HepG2 (cell line): Measurements from ENCODE around the gene DSE. TPM values are rescaled to one million over a fixed set of nuclear protein-coding genes. Genes with fewer than 3 reads are reported as not detected.

Experiments
- DBP ChIP-seq: sonication (generic); formaldehyde crosslinking; IDR thresholded peaks from 2 replicates; pipeline ENCODE4 v1.4.0; 2020; ENCODE audit warnings: missing genetic modification reagents; ENCODE audit errors: not compliant biosample characterization
- GFI1 ChIP-seq: sonication (generic); formaldehyde crosslinking; IDR thresholded peaks from 2 replicates; pipeline ENCODE4 v1.5.0; 2020; ENCODE audit warnings: missing genetic modification reagents, mild to moderate bottlenecking, borderline replicate concordance
- HOXA3 ChIP-seq: sonication (generic); formaldehyde crosslinking; IDR thresholded peaks from 2 replicates; pipeline ENCODE4 v1.5.0; 2020; ENCODE audit warnings: missing genetic modification reagents
- KDM5B ChIP-seq: sonication (generic); formaldehyde crosslinking; IDR thresholded peaks from 2 replicates; pipeline ENCODE4 v1.4.0; 2020; ENCODE audit warnings: missing genetic modification reagents, mild to moderate bottlenecking, borderline replicate concordance
- MAZ ChIP-seq, 2 experiments: sonication (generic) in 1 of 2; formaldehyde crosslinking in 1 of 2; IDR thresholded peaks; 2 replicates each; pipeline versions ENCODE4 v1.5.0 to v1.6.1; 2012 to 2020; ENCODE audit warnings: low read depth in 2 of 2, mild to moderate bottlenecking in 2 of 2, borderline replicate concordance in 1 of 2, improper control_type of control experiment in 1 of 2, low read length in 1 of 2, missing genetic modification reagents in 1 of 2, moderate library complexity in 1 of 2
- MTF1 ChIP-seq: sonication (generic); formaldehyde crosslinking; IDR thresholded peaks from 2 replicates; pipeline ENCODE4 v1.5.0; 2020; ENCODE audit warnings: missing genetic modification reagents
- MXD1 ChIP-seq: sonication (generic); formaldehyde crosslinking; IDR thresholded peaks from 2 replicates; pipeline ENCODE4 v1.4.0; 2020; ENCODE audit warnings: mild to moderate bottlenecking, missing genetic modification reagents
- NRL ChIP-seq: sonication (generic); formaldehyde crosslinking; IDR thresholded peaks from 2 replicates; pipeline ENCODE4 v1.5.0; 2020; ENCODE audit warnings: missing genetic modification reagents, mild to moderate bottlenecking, moderate library complexity, borderline replicate concordance
- PPARG ChIP-seq: conservative IDR thresholded peaks from 2 replicates; pipeline ENCODE4 v1.6.1; 2016; ENCODE audit warnings: missing biosample characterization, missing genetic modification reagents
- REXO4 ChIP-seq: sonication (generic); formaldehyde crosslinking; IDR thresholded peaks from 2 replicates; pipeline ENCODE4 v1.8.0; 2022; ENCODE audit warnings: missing genetic modification reagents, mild to moderate bottlenecking, borderline replicate concordance
- TBX2 ChIP-seq: sonication (generic); formaldehyde crosslinking; IDR thresholded peaks from 2 replicates; pipeline ENCODE4 v1.5.0; 2020; ENCODE audit warnings: missing genetic modification reagents, mild to moderate bottlenecking, borderline replicate concordance
- YEATS4 ChIP-seq: sonication (generic); formaldehyde crosslinking; IDR thresholded peaks from 2 replicates; pipeline ENCODE4 v1.4.0; 2020; ENCODE audit warnings: missing genetic modification reagents, borderline replicate concordance
- ZKSCAN1 ChIP-seq: fragments of 150-350 bp; IDR thresholded peaks from 2 replicates; pipeline ENCODE4 v1.6.1; 2014; ENCODE audit warnings: low read length
- ZMYM4 ChIP-seq: sonication (generic); formaldehyde crosslinking; IDR thresholded peaks from 2 replicates; pipeline ENCODE4 v1.8.1; 2023; ENCODE audit warnings: mild to moderate bottlenecking, missing genetic modification reagents
- ZNF597 ChIP-seq: sonication (generic); formaldehyde crosslinking; IDR thresholded peaks from 2 replicates; pipeline ENCODE4 v1.5.0; 2020; ENCODE audit warnings: missing genetic modification reagents
- ZNF687 ChIP-seq: sonication (generic); formaldehyde crosslinking; IDR thresholded peaks from 2 replicates; pipeline ENCODE4 v1.5.1; 2020; ENCODE audit warnings: mild to moderate bottlenecking, missing genetic modification reagents, moderate library complexity
- ZNF761 ChIP-seq: sonication (generic); formaldehyde crosslinking; conservative IDR thresholded peaks from 2 replicates; pipeline ENCODE4 v1.4.0; 2020; ENCODE audit warnings: mild to moderate bottlenecking, missing genetic modification reagents
- ZNF772 ChIP-seq: sonication (generic); formaldehyde crosslinking; IDR thresholded peaks from 2 replicates; pipeline ENCODE4 v1.5.0; 2020; ENCODE audit warnings: mild to moderate bottlenecking, missing genetic modification reagents
- polyA plus RNA-seq, 8 experiments: library from polyadenylated mRNA; depleted of rRNA in 3 of 8; stranded (reverse) in 7 of 8; unstranded in 1 of 8; fragments of >200 nt; fragmentation: Illumina TruSeq in 4 of 8; extraction: Trizol in 4 of 8; gene quantifications; 2 replicates each; pipeline versions ENCODE4 v1.2.1 to v1.2.3, GENCODE V29; 2011 to 2016; ENCODE audit warnings: low read depth in 4 of 8, missing spikeins in 1 of 8, mixed read lengths in 1 of 8; ENCODE audit not compliant: insufficient read depth in 1 of 8
- total RNA-seq, 5 experiments: library from RNA; depleted of rRNA; stranded (reverse); fragments of >200 nt; fragmentation: Illumina TruSeq; extraction: Trizol; gene quantifications; 2 replicates each; pipeline ENCODE4 v1.2.3, GENCODE V29; 2016; ENCODE audit warnings: low read depth in 1 of 5
- TF ChIP-seq, protein P1 (sequence below): sonication (generic); formaldehyde crosslinking; IDR thresholded peaks from 2 replicates; pipeline ENCODE4 v1.4.0; 2020; ENCODE audit warnings: mild to moderate bottlenecking, missing genetic modification reagents

Gene DSE
- total and polyA plus RNA-seq, 2 of the 13 experiments (the other 11 are each of a cell fraction or from before 2014, with no cell fraction given): 2.6 to 4.6 TPM

GRCh38 chr6:116371120-116371917 is 572 bp downstream of the DSE start (continued):
- TF ChIP-seq, protein P1, sequence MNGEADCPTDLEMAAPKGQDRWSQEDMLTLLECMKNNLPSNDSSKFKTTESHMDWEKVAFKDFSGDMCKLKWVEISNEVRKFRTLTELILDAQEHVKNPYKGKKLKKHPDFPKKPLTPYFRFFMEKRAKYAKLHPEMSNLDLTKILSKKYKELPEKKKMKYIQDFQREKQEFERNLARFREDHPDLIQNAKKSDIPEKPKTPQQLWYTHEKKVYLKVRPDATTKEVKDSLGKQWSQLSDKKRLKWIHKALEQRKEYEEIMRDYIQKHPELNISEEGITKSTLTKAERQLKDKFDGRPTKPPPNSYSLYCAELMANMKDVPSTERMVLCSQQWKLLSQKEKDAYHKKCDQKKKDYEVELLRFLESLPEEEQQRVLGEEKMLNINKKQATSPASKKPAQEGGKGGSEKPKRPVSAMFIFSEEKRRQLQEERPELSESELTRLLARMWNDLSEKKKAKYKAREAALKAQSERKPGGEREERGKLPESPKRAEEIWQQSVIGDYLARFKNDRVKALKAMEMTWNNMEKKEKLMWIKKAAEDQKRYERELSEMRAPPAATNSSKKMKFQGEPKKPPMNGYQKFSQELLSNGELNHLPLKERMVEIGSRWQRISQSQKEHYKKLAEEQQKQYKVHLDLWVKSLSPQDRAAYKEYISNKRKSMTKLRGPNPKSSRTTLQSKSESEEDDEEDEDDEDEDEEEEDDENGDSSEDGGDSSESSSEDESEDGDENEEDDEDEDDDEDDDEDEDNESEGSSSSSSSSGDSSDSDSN: peak; percentile 75; the same call in 1 of the 2 replicates
- TF ChIP-seq KDM5B (CRISPR knock-in tag): peak; percentile 74
- peak; percentile 26; the same call in 1 of the 2 replicates for TF ChIP-seq TBX2 (CRISPR knock-in tag)
- no peak for TF ChIP-seq MTF1
- TF ChIP-seq PPARG: no peak
- TF ChIP-seq ZNF772 (CRISPR knock-in tag): peak; percentile 34; the same call in 1 of the 2 replicates
- no peak for TF ChIP-seq ZNF597 (CRISPR knock-in tag)
- no peak for TF ChIP-seq MAZ (IDR thresholded peaks at IDR 0.05; ENCODE audit: borderline replicate concordance, low read depth, low read length)
- TF ChIP-seq MAZ (CRISPR knock-in tag; IDR thresholded peaks at IDR 0.05; ENCODE audit: low read depth): 0 out of 2 replicates have a peak, but pooled peaks have one; percentile 30
- no peak for TF ChIP-seq NRL (CRISPR knock-in tag)
- no peak for TF ChIP-seq ZKSCAN1
- no peak for TF ChIP-seq GFI1 (CRISPR knock-in tag)
- TF ChIP-seq HOXA3 (CRISPR knock-in tag): peak; percentile 45; the same call in 1 of the 2 replicates
- TF ChIP-seq MXD1 (CRISPR knock-in tag): no peak
- TF ChIP-seq YEATS4 (CRISPR knock-in tag): peak; percentile 43; the same call in 1 of the 2 replicates
- TF ChIP-seq ZNF761 (CRISPR knock-in tag): 0 out of 2 replicates have a peak, but pooled peaks have one; percentile 56
- TF ChIP-seq REXO4 (CRISPR knock-in tag): 0 out of 2 replicates have a peak, but pooled peaks have one; percentile 46
- TF ChIP-seq ZNF687 (CRISPR knock-in tag): peak; percentile 59
- no peak for TF ChIP-seq DBP (CRISPR knock-in tag)
- 0 out of 2 replicates have a peak, but pooled peaks have one; percentile 20 for TF ChIP-seq ZMYM4 (CRISPR knock-in tag)
